ENCODE measurements around the gene NKX1-1. TPM values are rescaled to one million over a fixed set of nuclear protein-coding genes. Genes with fewer than 3 reads are reported as not detected.

The NKX1-1 gene
- total RNA-seq, 4 donors from 2014 or later: not detected

- TF ChIP-seq POLR2A (IDR thresholded peaks at IDR 0.05): no peak
- intact Hi-C loops (cut with DNase I; ENCODE audit: low total_unique reads): loop anchor here (10.0 kb wide), 1 partner anchor 250 kb away; no protein-coding TSS in a partner anchor
- no peak overlapping the region for H3K4me3 ChIP-seq (ENCODE audit: low read depth, poor library complexity, severe bottlenecking)
- no peak for DNase-seq (ENCODE audit: low spot score in 2 of 2)
- WGBS, 2 donors: 87 to 89% methylated on average over 27 to 35 of the region's 36 CpGs
These were observed 51.9 kb downstream of the NKX1-1 start for GRCh38 chr4:1354136-1354982.

GRCh38 chr4:1353186-1354055 lies 52.8 kb downstream of the NKX1-1 start:
- H3K4me3 ChIP-seq (ENCODE audit: low read depth, poor library complexity, severe bottlenecking): no peak overlapping the region
- DNase-seq (ENCODE audit: low spot score in 2 of 2): no peak
- 92% methylated on average over 24 of the region's 30 CpGs for WGBS, 2 donors
- intact Hi-C loops (cut with DNase I; ENCODE audit: low total_unique reads): loop anchor here (10.0 kb wide), 1 partner anchor 251 kb away; no protein-coding TSS in a partner anchor
- TF ChIP-seq CTCF (IDR thresholded peaks at IDR 0.05) (no peak), POLR2A (IDR thresholded peaks at IDR 0.05) (no peak)

Other genes with a start within 250 kb of the NKX1-1 start
- gene SPON2, start 233.9 kb downstream of the NKX1-1 start, total RNA-seq: 10 to 100 TPM; 19.1 to 39.8 (median 32.8) TPM
- gene CTBP1, start 157.3 kb downstream of the NKX1-1 start, total RNA-seq: 100 to 1,000 TPM; 124 to 195 (median 148) TPM
- gene MAEA, start 116.6 kb downstream of the NKX1-1 start, total RNA-seq: 100 to 1,000 TPM in 1 of 4 donors, 10 to 100 TPM in 3; 79.6 to 124 (median 89.4) TPM
- gene UVSSA, start 59.2 kb downstream of the NKX1-1 start, total RNA-seq: 10 to 100 TPM; 18.2 to 57.4 (median 25.7) TPM